ENCODE measurements around the gene PIGQ.

PIGQ gene

GRCh38 chr16:534856-535445, 34.8 kb upstream of the PIGQ start:
- DNase-seq, result no peak

GRCh38 chr16:535446-536405, 34.0 kb upstream of the PIGQ start:
- DNase-seq, result no peak

- DNase-seq, result no peak
Measured at GRCh38 chr16:536746-537145, 33.0 kb upstream of the PIGQ start.

GRCh38 chr16:537415-538335, 32.1 kb upstream of the PIGQ start:
- DNase-seq, result no peak

- no peak for DNase-seq
Measured at GRCh38 chr16:539901-540530, 29.8 kb upstream of the PIGQ start.

- no peak for DNase-seq
Measured at GRCh38 chr16:540645-541340, 29.0 kb upstream of the PIGQ start.

- DNase-seq, result no peak
Measured at GRCh38 chr16:543301-544164, 26.2 kb upstream of the PIGQ start.

- no peak for DNase-seq
Measured at GRCh38 chr16:544517-544916, 25.3 kb upstream of the PIGQ start.

- DNase-seq, result peak; percentile 43 to 72
Measured at GRCh38 chr16:546909-547770, 22.6 kb upstream of the PIGQ start.

- no peak for DNase-seq
Measured at GRCh38 chr16:548586-548985, 21.2 kb upstream of the PIGQ start.

- no peak for DNase-seq
Measured at GRCh38 chr16:549544-550263, 20.1 kb upstream of the PIGQ start.

GRCh38 chr16:551210-551609, 18.6 kb upstream of the PIGQ start:
- no peak for DNase-seq

GRCh38 chr16:552171-552570, 17.6 kb upstream of the PIGQ start:
- no peak for DNase-seq

- DNase-seq, result no peak
Measured at GRCh38 chr16:553601-554296, 16.0 kb upstream of the PIGQ start.

GRCh38 chr16:554297-554621, 15.5 kb upstream of the PIGQ start:
- no peak for DNase-seq

GRCh38 chr16:554640-555365, 15.0 kb upstream of the PIGQ start:
- no peak for DNase-seq

GRCh38 chr16:555528-556473, 14.0 kb upstream of the PIGQ start:
- no peak for DNase-seq

Measured in cerebellar nuclear complex (tissue), 1 donor.